HG02678 (cell line): Measurements from ENCODE around the gene TBC1D14.

Source experiments
- ATAC-seq: cut with Tn5 transposase; IDR thresholded peaks from one replicate; pipeline ENCODE4 v1.9.1; 2021; ENCODE audit warnings: mild to moderate bottlenecking, moderate library complexity; ENCODE audit not compliant: unreplicated experiment

The TBC1D14 gene

DNA sequence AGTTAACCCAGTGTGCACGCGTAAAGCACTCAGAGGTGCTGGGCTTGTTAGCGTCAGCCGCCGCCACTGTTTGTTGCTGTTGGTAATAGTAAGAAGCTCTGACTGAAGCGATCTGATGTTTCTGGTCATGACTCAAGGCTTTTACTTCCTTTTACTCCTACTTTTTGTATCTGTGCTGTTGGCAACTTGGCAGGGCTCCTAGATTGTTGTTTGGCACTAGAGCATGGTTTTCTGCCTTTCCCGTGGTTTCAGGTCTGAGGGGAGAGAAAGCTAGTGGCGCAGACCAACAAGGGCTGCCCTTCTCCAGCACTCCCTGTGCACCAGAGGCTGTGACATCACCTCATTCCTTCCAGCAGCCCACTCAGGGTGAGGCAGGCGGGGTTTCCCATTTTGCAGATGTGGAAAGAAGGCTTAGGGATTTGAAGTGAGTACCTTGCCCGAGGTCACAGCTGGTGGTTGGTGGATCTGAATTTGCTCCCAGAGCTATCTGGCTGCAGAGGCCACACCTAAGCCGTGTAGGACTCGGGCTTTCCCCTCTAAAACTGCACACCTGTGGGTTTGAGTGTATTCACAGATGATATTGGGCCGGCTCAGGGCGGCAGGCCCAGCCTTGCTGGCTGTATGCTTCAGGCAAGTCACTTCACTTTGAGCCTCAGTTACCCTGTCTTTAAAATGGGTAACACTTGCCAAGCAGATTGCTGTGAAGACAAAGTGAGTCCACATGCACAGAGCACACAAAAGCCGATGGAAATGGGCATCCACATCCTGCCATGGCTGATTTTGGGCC, 82.3 kb downstream of the TBC1D14 start:
- ATAC-seq, result no peak

DNA sequence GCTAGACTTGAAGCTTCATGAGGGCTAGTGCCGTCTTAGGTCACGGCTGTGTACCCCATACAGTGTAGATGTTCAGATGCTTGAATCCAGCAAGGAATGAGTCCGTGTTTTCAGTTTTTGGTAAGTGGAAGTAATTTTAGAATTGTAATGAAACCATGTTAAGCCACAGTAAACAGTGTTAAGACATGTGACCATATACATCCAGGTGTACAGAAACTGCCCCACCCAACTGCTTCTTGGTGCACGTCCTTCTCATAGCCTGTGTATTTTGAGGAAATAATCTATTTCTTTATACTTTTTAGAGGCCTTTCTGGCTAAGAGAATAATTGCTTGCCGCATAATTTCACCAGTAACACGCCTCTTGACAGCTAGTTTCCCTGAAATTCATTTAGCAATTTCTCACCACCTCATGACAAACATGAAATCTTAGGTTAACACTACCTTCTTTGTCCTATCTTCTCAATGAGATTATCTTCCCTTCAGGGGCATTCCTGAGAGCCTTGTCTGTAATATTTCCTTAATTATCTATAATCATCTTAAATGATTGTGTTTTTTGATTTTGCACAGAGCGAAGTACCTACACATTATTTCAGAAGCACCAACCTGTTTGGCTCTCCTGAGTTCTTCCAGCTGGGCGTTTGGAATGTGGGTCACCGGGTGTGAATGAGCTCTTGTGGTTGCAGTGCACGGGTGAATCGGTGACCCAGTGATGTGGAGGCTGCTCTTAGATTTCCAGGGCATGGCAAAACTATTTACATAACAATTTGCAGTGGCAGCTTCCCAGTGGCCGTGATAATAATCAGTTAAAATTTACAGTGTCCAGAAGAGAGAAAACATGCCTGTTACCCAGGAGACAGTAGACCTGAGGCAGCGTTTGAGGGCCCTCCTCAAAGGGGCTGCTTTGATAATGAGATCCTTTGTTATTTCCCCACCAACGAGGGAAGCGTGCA, 83.4 kb downstream of the TBC1D14 start:
- ATAC-seq, result no peak

DNA sequence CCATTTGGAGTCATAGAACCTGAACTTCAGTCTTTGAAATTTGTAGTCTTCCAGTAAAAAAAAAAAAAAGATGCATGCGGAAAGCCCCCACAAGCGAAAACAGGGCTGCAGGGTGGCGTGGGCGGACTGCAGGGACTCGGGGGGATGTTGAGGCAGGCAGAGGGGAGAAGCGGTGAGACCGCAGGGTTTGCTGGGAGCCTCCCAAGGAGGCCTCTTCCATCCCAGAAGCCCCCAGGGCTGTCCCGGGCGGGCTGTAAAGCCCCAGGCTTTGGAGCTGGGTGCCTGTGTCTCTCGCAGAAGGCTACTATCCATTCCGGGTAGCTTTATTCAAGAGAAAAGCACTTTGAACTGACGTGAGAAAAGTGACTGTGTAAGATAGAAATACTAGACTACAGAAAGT, 86.9 kb downstream of the TBC1D14 start:
- no peak for ATAC-seq

DNA sequence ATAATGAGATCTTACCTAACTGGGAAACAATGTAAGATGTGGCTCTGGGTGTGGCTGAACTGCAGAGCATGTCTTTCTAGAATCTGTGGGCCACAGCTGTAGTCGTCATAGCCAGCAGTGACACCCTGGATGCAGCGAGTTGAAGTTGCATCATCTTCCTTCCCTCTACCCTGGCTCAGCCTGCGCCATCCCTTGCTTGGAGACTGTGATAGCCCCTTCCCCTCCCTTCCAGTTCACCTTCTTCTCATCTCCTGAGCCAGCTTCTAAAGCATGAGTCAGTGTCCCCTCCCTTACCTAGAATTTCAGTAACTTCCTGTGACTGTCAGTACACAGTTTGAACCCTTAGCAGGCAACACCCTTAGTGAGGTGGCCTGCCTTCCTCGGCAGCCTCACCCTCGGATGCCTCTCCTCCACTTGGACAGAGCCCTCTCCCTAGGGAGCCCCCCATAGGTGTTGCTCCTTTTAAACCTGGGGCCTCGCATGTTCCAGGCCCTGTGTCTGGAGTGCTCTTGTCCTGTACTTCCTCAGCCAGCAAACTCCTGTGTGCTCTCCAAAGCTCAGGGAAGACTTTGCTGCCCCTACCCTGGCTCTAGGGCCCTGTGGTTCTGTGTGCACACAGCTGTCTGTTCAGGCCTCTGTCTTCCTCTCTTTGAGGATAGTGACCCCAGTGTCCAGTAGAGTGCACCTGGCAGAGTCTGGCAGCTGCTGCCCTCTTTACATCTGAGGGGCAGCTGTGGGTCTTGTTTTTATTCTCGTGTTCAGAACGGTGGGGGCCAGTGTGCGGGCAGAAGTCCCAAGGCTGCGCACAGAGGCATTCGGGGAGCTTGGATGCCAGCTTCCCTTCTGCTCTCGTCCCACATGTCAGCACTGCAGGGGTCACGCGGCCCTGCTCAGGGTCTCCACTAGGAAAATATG, 89.8 kb downstream of the TBC1D14 start:
- no peak for ATAC-seq

DNA sequence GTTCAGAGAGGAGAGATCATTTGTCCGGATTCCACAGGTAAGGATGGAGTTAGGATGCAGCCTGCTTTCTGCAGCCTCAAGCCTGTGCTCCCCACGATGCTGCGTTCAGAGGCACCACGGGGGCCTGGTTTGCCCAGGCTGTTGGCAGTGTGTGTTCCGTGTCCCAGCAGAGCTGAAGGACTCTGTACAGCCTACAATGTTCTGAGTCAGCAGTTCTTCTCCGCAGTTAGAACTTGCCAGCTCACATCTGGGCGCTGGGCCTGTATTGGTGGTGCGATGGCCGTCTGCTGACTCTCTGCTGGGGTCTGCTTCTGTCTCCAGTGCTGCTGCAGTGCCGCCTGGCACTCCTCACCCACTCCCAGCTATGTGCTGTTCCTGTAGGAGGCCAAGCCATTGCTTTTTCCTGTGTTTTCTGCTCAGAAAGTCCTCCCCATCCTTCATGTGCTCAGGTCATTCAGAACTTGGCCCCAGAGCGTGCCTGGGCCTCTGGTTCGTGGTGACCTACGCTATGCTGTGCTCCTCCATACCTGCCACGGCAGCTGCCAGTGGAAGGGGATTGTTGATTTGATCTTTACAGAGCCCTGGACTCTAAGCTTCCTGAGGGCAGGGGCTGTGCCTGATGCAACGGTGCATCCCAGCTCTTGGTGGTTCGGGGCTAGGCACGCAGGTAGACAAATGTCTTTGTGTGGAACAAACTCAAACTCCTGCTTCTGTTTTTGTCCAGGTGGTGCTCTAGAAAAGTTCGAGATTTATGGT, 91.0 kb downstream of the TBC1D14 start:
- ATAC-seq, result no peak

DNA sequence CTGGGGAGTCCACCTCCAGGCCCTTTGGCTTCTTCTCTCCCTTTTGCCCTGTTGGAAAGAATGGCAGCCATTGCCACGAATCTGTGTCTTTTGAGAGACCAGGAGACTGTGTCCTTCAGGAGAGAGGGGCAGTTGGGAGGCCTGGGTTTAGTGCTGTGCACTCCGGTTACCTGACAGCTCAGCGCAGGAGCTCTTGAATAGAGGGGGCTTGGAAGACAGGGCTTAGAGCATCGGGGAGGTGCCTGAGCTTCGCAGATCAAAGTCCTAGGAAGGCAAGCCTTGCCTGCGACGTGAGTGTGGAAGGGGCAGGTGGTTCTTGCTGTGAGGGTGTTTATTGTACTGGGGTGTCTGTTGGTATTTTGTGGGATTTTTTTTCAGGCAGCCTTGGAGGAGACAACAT, 91.6 kb downstream of the TBC1D14 start:
- no peak for ATAC-seq

DNA sequence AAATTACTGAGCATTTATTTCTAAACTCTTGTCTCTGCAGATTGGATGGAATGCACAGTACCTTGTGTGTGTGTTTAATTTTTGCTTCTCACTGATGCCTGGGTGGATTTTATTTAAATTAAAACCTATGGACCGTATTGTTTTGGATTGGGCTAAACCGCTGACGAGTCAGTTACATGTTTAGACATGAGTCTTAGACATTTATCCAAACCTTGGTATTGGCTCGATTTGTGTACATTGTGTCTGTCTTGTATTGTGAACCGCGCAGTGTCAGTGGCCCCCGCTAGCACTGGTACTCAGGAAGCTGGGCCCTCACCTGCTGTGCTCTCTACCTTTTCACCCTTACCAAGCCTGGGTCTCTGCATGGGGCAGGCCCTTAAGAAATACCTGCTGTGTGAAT, 92.7 kb downstream of the TBC1D14 start:
- no peak for ATAC-seq

DNA sequence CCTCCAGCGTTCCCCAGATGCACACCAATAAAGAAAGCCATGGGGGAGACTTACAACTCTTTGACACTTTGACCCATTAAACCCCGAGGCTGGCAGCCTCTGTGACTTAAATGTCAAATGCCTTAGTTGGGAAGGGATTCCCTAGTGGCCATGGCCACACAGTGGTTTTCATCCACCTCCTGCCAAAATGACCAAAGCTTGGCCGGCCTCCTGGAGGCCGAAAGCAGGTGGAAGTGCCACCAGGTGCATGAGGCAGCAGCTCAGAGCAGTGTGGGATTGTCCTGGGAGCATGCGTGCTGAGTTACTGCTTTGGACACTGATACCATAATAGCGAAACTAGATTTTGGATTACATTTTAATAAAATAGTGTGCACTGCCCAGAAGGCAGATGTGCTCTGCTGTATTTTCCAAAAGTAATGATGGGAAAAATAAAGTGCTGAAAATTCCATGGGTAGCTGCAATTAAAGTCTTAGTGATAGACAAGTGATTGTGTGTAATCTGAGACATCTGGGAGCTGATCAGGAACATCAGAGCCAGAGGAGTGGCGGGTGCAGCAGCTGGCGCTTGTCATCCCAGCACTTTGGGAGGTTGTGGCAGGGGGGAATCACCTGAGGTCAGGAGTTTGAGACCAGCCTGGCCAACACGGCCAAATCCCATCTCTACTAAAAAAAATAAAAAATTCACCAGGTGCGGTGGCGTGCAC, 93.7 kb downstream of the TBC1D14 start:
- ATAC-seq, result no peak

DNA sequence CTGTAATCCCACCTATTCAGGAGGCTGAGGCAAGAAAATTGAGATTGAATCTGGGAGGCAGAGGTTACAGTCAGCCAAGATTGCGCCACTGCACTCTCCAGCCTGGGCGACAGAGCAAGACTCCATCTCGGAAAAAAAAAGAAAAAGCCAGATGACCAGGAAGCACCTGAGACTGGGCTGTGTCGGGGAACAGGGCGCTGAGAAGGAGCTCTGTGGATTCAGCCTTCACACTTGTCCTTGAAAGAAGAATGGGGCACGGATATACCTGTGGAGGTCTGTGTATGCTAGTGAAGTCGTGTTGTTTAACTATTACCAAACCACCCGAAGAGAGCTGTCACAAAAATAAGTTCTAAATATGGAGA, 94.2 kb downstream of the TBC1D14 start:
- no peak for ATAC-seq

DNA sequence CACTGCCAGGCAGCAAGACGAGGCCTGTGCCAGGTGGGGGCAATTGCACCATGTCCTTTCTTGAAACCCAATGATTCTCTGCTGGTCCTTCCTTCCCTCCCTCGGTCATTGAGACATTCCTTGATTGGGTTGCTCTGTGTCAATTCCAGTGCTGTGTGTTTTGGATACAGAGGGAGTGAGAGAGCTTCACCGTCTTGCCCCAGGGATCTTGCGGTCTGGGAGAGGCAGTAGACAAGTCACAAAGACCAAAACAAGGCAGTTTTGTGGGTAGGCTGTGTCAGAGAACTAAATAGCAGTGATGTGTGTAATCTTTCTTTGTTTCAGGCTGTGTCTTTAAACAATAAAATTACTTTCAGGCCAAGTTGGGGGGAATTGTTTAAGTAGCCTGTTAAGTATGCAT, 94.7 kb downstream of the TBC1D14 start:
- ATAC-seq, result no peak

DNA sequence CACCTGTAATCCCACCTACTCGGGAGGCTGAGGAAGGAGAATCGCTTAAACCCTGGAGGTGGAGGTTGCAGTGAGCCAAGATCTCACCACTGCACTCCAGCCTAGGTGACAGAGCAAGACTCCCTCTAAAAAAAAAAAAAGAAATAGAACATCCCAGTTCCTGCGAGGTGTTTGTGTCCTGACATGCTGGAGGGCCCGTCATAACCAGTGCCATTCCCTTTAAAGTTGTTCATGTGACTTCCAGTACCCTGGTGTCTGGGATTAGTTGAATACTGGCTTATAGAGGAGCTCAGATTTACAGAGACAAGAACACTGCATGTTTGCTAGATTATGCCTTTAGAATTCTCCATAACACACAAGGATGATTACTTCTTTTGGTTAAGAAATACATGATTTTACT, 95.9 kb downstream of the TBC1D14 start:
- no peak for ATAC-seq

DNA sequence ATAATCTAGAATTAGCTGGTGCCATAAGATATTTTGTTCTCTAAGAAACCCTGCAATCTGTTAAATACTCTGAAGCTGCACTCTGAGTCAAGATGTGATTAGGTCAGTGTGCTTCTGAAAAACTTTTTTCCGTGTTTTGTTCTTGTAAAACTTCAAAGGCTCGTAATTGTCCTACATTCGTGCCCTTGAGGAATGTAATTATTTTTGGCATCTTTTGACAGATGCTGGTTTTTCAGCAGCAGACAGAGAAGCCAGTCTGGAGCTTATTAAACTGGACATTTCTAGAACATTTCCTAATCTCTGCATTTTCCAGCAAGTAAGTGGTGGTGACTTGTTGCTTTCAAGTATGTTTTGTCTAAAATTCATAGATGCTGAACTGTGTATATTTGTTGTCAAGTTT, 96.8 kb downstream of the TBC1D14 start:
- no peak for ATAC-seq

DNA sequence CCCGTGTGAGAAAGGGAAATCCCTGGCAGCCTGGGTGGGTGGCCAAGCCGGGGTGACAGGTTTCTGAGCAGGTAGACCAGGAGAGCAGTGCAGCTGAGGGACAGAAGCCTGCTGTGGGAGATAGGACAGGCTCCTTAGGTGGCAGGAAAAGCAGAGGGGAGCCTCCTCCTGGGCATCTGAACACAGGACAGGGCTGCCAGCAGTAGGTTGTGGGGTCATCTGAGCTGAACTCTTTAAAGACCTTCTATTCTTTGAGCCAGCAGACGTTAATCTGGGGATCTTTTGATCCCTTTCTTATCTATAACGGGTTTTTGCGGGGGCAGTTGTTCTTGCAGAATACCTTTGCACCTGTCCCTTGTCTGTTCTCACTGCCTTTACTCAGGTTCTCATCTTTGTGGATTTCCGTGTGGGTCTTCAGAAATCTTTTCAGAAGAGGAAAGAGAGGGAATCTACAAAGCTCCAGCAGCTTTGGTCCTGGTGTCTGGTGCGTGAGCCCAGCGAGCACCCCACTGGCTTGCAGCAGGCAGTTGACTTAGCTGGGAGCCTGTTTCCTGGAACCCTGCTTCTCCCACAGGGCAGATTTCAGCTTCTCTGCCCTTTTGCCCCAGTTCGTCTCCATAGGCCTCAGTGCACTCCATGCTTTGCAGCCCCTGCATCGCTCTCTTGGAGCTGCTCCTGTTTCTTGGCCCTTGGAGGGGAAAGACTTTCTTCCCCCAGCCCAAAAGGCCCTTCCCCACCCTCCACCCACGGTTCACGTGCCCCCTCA, 97.7 kb downstream of the TBC1D14 start:
- no peak for ATAC-seq

DNA sequence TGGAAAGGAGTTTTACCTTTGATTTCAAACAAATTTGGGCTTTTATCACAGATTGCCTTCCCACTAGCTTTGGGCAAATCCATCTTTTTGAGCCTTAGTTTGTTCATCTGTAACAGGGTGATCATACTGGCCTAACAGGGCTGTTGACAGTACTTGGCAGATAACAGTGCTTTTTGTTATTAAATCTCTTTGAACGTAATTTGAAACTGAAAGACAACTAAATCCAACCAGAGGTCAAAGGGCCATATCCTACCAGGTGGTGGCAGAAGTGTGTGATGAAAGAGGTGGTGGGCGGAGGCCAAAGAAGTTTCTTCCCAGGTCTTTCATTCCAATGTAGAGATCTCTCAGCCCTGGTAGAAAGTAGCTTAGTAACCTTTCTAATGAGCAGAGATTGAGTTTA, 98.3 kb downstream of the TBC1D14 start:
- ATAC-seq, result no peak

DNA sequence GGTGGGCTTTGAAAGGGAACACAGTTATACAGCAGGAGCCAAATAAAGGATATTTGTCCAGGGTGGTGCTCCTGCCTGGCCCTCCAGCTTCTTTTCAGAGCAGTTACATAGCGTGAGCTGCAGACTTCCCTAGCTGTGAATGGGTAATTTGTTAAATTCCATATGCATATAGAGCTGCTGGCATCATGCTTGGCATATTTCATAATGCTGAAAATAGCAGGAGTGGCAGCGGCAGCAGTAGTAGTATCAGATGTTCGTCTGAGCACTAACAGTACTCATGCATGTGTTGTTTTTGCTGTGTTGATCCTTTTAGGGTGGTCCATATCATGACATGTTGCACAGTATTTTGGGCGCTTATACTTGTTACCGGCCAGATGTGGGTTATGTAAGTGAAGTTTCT, 99.9 kb downstream of the TBC1D14 start:
- ATAC-seq, result no peak

DNA sequence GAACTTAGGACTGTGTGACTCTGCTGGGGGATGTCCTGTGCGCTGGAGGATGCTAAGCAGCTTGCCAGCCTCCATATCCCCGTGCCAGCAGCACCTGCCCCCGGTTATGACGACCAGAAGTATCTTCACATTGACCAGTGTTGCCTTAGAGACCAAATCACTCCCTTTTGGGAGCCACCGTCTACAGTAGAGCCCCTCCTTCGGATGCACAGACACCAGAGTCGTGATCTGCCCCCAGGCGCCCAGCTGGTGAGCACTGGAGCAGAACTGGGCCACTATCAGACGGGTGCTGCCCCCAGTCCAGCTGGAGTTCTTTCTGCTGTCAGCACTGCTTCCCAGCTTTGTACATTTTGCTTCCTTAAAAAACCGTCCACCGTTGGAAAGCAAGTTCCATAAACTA, 103.5 kb downstream of the TBC1D14 start:
- ATAC-seq, result no peak

DNA sequence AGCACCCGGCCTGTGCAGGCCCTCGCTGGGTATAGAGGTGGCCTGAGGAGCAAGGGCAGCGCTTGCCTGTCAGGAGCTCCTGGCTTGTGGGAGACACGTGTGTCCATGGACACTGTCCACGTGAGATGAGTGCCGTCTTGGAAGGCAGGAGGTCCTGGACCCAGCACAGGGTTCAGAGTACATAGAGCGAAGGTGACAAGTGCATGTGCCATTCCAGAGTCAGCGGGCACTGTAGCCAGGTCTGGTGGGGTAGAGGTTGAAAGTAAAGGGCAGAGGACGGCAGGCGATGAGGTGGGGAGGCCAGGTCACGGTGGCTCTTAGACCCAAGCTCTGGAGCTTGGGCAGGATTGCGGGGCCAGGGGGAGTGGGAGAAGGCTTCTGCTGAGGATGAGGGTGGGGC, 105.2 kb downstream of the TBC1D14 start:
- ATAC-seq, result no peak

DNA sequence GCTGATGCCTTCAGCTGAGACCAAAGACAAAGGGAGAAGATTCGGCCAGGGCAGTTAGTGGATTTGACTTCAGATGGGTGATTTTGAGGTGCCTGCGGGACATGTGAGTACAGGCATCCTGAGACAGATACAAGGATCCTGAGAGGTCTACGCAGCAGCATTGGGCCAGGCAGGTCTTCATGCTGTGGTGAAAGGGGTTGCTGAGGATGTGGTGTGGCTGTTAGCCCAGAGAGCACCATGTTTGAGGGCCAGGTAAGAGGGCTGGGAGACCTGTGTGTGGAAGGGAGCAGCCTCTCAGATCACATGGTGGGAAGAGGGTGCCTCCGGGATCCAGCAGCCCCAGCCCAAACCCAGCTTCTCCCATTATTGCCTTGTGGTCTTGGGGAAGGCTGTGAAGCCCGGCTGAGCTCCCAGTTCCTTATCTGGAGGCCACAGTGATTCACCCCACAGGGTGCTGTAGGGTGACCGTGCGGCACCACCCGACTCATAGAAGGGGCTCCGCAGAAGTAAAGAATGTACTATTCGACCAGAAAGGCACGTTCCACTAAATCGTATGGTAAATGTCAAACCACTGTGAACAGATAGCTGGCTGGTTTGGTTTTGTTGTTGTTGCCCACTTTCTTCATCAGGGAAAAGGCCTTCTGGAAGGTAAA, 105.9 kb downstream of the TBC1D14 start:
- no peak for ATAC-seq

DNA sequence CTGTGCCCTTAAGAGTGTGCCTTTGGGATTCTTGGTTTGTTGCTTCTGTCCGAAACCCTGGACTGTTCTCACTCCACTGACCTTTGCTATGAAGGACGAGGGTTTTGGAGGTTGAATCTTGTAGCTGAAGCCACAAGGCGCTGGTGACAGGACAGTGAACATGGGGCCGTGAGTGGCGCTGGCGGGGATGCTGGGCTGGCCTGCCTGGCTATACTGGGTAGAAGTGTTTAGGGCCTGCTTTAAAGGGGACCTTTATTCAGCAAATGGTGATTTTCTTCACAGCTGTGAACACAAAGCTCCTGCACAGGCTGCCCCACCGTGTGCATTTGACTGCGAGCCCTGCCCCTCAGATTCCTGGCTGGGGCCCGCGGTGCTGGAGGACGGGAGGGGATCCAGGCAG, 106.5 kb downstream of the TBC1D14 start:
- no peak for ATAC-seq
